Stomach (tissue), 9 donors: ENCODE measurements around the gene CLEC7A. TPM values are rescaled to one million over a fixed set of nuclear protein-coding genes. Genes with fewer than 3 reads are reported as not detected.

Experiments
- DNase-seq, 2 donors: peaks; one replicate each; pipeline versions ENCODE4 v3.0.0 to v3.0.0-alpha.2; 2013 to 2019
- H3K27ac ChIP-seq, 5 donors: fragments of 200-600 bp in 4 of 5; sonication (generic) in 4 of 5; one replicate each; pipeline ENCODE4 v1.5.1; 2013 to 2019; ENCODE audit warnings: mild to moderate bottlenecking in 1 of 5, moderate library complexity in 1 of 5
- H3K27me3 ChIP-seq, 3 donors: fragments of 200-600 bp; sonication (generic); one replicate each; pipeline ENCODE4 v1.5.1; 2017 to 2019; ENCODE audit warnings: mixed run types in 1 of 3
- H3K36me3 ChIP-seq, 4 donors: fragments of 200-600 bp; sonication (generic); 1 replicate in 3 of 4; 2 replicates in 1 of 4; pipeline ENCODE4 v1.5.1; 2016 to 2019
- H3K4me1 ChIP-seq, 4 donors: fragments of 200-600 bp; sonication (generic); one replicate each; pipeline ENCODE4 v1.5.1; 2016 to 2019
- H3K4me3 ChIP-seq, 4 donors: fragments of 200-600 bp; sonication (generic) in 3 of 4; one replicate each; pipeline ENCODE4 v1.5.1; 2016 to 2019; ENCODE audit warnings: mild to moderate bottlenecking in 1 of 4
- H3K9me3 ChIP-seq, 4 donors: fragments of 200-600 bp; sonication (generic); one replicate each; pipeline ENCODE4 v1.5.1; 2016 to 2019
- EP300 ChIP-seq: sonication (generic); formaldehyde crosslinking; IDR thresholded peaks from one replicate; pipeline ENCODE4 v1.6.1; 2017; ENCODE audit warnings: antibody characterized with exemption
- POLR2A ChIP-seq, 4 donors: fragments of 450-650 bp; IDR thresholded peaks; one replicate each; pipeline ENCODE4 v1.6.1; 2016; ENCODE audit warnings: antibody characterized with exemption in 4 of 4, control low read depth in 2 of 4, mild to moderate bottlenecking in 1 of 4, moderate library complexity in 1 of 4
- POLR2AphosphoS5 ChIP-seq, 3 donors: sonication (generic); formaldehyde crosslinking; IDR thresholded peaks; one replicate each; pipeline ENCODE4 v1.6.1; 2016; ENCODE audit warnings: antibody characterized with exemption in 3 of 3
- WGBS, 5 donors: extraction: QIAGEN DNeasy Blood & Tissue Kit in 3 of 5; methylation state at CpG; one replicate each; pipeline versions ENCODE4 v1.1.5 to v1.1.7; 2013 to 2018; 5-methylcytosine and 5-hydroxymethylcytosine counted together
- intact Hi-C: fragments of 100-400 bp; cut with DNase I; formaldehyde crosslinking; loops from one replicate; pipeline ENCODE4 v1.15.1; 2023; ENCODE audit warnings: low total_unique reads
- polyA plus RNA-seq, 3 donors: library from polyadenylated mRNA; stranded (reverse); fragments of 200-250 nt; gene quantifications; one replicate each; pipeline ENCODE4 v1.2.3, GENCODE V29; 2013
- total RNA-seq, 5 donors: library from RNA; depleted of rRNA; stranded (reverse); fragments of >200 nt; gene quantifications; one replicate each; pipeline versions ENCODE4 v1.1.0 to v1.2.3, GENCODE V29; 2014 to 2016
- TF ChIP-seq, protein P1 (sequence below), 7 experiments: fragments of 450-650 bp in 4 of 7; fragments of 200-600 bp in 3 of 7; sonication (generic) in 3 of 7; IDR thresholded peaks; one replicate each; pipeline ENCODE4 v1.5.1; 2016 to 2019; ENCODE audit warnings: antibody characterized with exemption in 7 of 7, control low read depth in 2 of 7, mild to moderate bottlenecking in 1 of 7
- donor health status: healthy with polysubstance abuse.
- donor health status: Bipolar disorder and iron deficiency.
- donor health status: healthy.

Gene CLEC7A
- total and polyA plus RNA-seq, 8 donors, result 0.87 to 20.1 (median 4.2) TPM; not detected in 1

DNA sequence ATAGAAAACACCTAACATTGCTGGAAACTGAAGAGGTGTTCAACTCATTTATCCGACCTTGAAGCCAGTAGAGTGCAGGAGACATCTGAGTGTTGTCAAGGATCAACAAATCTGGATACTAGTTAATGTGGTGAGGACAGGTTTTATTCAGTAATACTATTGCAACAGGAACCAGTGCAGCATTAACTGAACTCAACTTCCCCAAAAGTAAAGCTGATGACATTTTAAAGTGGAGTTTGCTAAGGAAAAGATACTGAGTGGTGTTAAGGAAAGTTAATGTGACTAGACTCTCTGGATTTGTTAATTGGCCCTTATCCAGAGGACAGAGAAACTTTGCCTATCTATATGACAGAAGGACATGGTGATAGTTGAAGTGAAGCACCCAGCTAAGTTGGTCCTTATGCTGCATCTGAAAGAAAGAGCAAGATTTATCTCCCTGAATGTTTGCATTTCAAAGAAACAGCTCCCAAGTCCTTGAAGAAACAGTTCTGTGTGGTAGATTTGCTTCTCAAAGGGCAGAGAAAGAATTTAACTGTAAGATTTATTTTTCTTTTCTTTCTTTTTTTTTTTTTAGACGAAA, 1.2 kb upstream of the CLEC7A start:
- H3K4me1 ChIP-seq, result no peaks in the 10 kb centered on the region
- H3K36me3 ChIP-seq, result no peaks in the 10 kb centered on the region
- H3K4me3 ChIP-seq, result no peak overlapping the region
- TF ChIP-seq, protein P1, sequence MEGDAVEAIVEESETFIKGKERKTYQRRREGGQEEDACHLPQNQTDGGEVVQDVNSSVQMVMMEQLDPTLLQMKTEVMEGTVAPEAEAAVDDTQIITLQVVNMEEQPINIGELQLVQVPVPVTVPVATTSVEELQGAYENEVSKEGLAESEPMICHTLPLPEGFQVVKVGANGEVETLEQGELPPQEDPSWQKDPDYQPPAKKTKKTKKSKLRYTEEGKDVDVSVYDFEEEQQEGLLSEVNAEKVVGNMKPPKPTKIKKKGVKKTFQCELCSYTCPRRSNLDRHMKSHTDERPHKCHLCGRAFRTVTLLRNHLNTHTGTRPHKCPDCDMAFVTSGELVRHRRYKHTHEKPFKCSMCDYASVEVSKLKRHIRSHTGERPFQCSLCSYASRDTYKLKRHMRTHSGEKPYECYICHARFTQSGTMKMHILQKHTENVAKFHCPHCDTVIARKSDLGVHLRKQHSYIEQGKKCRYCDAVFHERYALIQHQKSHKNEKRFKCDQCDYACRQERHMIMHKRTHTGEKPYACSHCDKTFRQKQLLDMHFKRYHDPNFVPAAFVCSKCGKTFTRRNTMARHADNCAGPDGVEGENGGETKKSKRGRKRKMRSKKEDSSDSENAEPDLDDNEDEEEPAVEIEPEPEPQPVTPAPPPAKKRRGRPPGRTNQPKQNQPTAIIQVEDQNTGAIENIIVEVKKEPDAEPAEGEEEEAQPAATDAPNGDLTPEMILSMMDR (IDR thresholded peaks at IDR 0.05), result no peak
- TF ChIP-seq EP300 (no peak), POLR2AphosphoS5 (IDR thresholded peaks at IDR 0.05) (no peak), POLR2A (IDR thresholded peaks at IDR 0.05) (no peak)
- no peaks in the 10 kb centered on the region for H3K27me3 ChIP-seq
- DNase-seq, result no peak
- 63 to 75% (median 65%) methylated on average over 2 of the region's 2 CpGs for WGBS, 5 donors
- no peaks in the 10 kb centered on the region for H3K9me3 ChIP-seq
- intact Hi-C loops, result no loop called here
- H3K27ac ChIP-seq, result peak overlapping the region in 2 of 5 donors; percentile 30 to 75

DNA sequence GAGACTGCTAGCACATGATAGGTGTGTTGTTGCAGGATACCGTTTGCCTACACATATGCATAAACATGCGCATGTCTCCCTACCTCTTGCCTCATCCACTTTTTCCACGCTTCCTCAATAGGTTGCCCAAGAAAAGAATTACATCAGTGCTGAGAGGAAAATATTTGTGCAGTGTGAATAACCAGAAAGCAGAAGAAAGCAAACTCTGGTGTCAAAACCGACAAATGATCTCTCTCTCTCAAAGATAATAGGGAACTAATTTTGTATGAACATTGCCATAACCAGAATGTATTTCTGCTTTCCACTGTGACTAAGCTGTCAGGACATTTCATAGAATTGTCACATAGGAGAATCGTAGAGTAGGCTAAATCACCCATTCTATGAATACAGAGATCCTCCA, 1.3 kb downstream of the CLEC7A start:
- H3K4me3 ChIP-seq, result peak overlapping the region in 1 of 4 donors; percentile 7
- intact Hi-C loops, result no loop called here
- peak overlapping the region in 2 of 5 donors; percentile 69 to 75 for H3K27ac ChIP-seq

GRCh38 chr12:10126413-10126812, 3.6 kb downstream of the CLEC7A start:
- no peaks in the 10 kb centered on the region for H3K27me3 ChIP-seq
- intact Hi-C loops, result no loop called here
- no peaks in the 10 kb centered on the region for H3K36me3 ChIP-seq
- no peaks in the 10 kb centered on the region for H3K4me1 ChIP-seq
- WGBS, 5 donors, result 32 to 84% (median 75%) methylated on average over 1 of the region's 1 CpG
- DNase-seq, result no peak
- H3K9me3 ChIP-seq, result no peaks in the 10 kb centered on the region
- no peak overlapping the region for H3K27ac ChIP-seq
- no peak for TF ChIP-seq EP300
- TF ChIP-seq, protein P1 (IDR thresholded peaks at IDR 0.05), result no peak
- H3K4me3 ChIP-seq, result no peak overlapping the region

More for the DNA sequence above, 1.3 kb downstream of the CLEC7A start:
- TF ChIP-seq, protein P1 (IDR thresholded peaks at IDR 0.05), result no peak
- TF ChIP-seq EP300 (no peak), POLR2A (IDR thresholded peaks at IDR 0.05) (no peak), POLR2AphosphoS5 (IDR thresholded peaks at IDR 0.05) (peak in 2 of 3 donors; percentile 9 to 31)
- H3K9me3 ChIP-seq, result no peaks in the 10 kb centered on the region
- WGBS, 5 donors, result 57 to 75% (median 67%) methylated on average over 5 of the region's 5 CpGs
- H3K36me3 ChIP-seq, result no peaks in the 10 kb centered on the region
- H3K27me3 ChIP-seq, result no peaks in the 10 kb centered on the region
- no peaks in the 10 kb centered on the region for H3K4me1 ChIP-seq
- peak in 1 of 2 donors; percentile 34 for DNase-seq

GRCh38 chr12:10122689-10123088, 7.3 kb downstream of the CLEC7A start:
- no peak for DNase-seq
- no peak overlapping the region for H3K27ac ChIP-seq
- 59 to 71% (median 69%) methylated on average over 4 of the region's 4 CpGs for WGBS, 5 donors
- TF ChIP-seq POLR2AphosphoS5 (IDR thresholded peaks at IDR 0.05), result no peak
- TF ChIP-seq, protein P1 (IDR thresholded peaks at IDR 0.05), result no peak
- TF ChIP-seq POLR2A (IDR thresholded peaks at IDR 0.05), result no peak
- no peak for TF ChIP-seq EP300
- intact Hi-C loops, result no loop called here
- no peaks in the 10 kb centered on the region for H3K36me3 ChIP-seq
- H3K4me1 ChIP-seq, result no peaks in the 10 kb centered on the region
- no peaks in the 10 kb centered on the region for H3K27me3 ChIP-seq
- H3K4me3 ChIP-seq, result no peak overlapping the region
- no peaks in the 10 kb centered on the region for H3K9me3 ChIP-seq
